AG08396 (cell line): ENCODE data around the gene CCDC70.
"Not testable (repeated sequence)": the region's sequence is repeated elsewhere in the genome, so short reads cannot be mapped to it uniquely, and the experiment has no call there.

Experiments
- DNase-seq: peaks from one replicate; pipeline ENCODE4 v3.0.0; 2012; ENCODE audit warnings: low spot score, mixed read lengths

The CCDC70 gene

DNA sequence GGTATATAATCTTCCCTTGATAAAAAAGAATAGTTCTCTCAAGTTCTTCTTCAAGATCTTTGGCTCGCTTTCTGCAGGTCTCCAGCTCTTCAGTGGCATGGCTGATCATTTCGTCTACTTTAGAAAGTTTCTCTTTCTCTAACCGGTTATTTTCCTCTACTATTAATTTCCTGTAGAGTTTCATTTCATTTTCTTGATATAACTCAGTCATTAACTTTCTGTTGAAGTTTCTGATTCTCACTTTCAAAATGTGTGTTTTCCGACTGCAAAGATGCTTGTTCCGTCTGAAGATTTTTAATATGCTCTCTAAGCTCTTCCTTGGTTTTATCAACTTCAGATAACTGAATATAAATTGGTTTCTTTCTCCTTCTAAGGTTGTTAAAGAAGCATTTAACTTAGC is 47.5 kb downstream of the CCDC70 start:
- DNase-seq: not testable (repeated sequence)

DNA sequence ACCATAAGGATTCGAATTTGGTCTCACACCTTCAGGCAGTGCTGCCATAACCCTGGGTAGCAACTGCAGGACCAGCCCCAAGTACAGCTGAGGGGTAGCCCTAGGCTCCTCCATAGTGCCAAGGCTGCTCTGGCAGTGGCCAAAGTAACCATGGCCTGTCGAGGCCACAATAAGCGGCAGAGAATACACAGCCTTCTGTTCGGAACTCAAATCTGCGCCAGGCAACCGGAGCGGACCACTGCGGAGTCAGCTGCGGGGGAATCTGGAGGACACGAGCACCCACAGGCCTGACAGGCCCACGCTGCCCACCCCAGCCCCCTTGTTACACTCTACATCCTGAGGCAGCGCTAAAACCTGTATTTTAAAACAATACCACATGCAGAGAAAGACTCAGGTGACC is 48.7 kb downstream of the CCDC70 start:
- no peak for DNase-seq

DNA sequence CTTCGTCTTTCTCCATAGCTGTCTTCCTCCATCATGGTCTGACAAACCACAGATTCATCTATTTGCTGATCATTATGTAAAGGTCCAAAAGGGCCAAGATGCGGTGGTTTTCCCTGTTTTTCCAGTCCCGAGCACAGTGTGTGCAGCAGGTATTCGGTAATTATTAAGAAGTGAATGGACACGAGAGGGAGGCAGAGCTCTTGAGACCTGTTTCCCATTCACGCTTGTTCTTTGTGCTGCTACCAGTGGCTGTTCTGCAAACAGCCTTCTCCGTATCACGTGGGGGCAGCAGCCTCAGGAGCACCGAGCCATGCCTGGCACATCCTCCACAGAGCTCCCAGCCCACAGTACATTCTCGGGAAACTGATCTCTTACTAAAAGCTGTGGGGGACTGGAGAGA is 50.3 kb downstream of the CCDC70 start:
- DNase-seq: no peak

DNA sequence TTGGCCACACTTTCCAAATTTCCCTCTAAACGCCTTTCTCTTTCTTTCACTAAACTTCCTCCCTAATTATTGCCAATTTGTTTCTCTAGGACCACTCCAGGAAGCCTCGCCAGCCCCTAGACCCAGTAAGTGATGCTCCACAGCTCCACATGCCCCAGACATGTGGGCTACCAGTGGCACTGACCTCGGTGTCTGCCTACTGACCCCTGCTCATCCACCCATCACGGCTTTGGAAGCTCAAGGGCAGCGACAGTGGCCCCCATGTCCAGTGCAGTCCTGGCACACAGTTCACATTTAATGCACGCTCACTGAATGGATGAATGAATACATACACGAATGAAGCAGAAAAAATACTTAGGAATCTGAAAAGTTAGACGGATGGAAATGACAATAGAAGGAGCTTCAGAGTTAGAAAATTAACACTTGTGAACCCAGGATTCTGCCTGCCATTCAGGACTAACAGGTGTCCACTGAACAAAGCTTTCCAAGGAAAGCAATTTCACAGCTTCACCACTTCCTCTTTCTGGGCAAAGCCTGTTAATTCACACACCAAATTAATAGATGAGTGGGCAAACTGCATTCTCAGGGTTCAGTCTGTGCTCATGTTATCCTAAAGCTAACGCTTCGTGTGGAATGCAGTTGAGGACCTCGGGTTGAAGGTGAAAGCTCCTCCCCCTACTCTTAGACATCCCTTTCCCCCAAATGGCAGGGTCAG is 50.9 kb downstream of the CCDC70 start:
- DNase-seq: no peak

DNA sequence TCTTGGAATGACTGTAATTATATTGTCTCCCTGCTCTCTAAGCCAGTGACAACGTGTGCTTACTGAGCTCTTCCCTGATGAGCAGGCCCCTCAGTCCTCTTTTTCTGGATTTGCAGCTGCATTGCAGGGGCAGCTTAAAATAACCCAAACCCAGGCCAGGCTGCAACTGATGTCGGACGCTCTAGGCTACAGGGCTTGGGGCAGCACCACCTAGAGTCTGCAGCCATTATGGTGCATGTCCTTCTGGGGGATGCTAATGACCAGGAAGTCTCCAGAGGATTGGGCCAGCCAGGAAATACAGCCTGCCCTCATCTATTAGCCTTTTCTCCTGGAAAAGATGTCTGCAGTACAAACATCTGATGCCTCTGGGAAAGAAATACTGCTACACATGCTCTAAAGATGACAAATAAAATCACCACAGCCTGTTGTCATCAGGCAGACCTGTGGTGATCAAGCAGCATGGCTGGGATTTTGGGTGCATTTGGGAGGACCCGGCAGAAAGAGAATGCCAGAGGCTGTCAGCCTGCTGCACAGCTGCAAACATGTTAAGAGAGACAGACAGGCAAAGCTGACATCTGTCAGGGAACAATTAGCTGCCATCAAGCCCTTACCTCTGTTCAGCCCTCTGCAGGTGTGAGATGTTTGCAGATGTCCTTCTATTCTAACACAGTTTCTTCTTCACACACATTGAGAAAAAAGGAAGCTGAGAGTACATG is 51.8 kb downstream of the CCDC70 start:
- no peak for DNase-seq

DNA sequence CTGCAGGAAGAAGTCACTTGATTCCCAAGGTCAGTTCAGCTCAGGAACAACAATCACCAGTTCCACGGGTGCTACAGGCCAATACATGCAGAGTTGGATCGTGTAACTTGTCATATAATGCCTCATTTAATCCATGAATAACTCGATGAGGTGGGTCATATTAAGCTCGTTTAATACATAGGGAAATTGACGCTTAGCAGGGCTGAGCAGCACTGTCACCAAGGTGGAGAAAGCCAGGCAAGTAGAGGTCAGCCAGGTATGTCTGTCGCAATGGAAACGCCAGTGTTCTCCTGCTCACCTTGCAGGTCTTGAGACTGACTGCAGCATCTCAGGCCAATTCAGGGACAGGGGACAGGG is 52.3 kb downstream of the CCDC70 start:
- DNase-seq: no peak
